ENCODE measurements around the gene CITED2.

CITED2 gene

GRCh38 chr6:139376604-139377218, 2.3 kb upstream of the CITED2 start:
- TF ChIP-seq, protein P1, sequence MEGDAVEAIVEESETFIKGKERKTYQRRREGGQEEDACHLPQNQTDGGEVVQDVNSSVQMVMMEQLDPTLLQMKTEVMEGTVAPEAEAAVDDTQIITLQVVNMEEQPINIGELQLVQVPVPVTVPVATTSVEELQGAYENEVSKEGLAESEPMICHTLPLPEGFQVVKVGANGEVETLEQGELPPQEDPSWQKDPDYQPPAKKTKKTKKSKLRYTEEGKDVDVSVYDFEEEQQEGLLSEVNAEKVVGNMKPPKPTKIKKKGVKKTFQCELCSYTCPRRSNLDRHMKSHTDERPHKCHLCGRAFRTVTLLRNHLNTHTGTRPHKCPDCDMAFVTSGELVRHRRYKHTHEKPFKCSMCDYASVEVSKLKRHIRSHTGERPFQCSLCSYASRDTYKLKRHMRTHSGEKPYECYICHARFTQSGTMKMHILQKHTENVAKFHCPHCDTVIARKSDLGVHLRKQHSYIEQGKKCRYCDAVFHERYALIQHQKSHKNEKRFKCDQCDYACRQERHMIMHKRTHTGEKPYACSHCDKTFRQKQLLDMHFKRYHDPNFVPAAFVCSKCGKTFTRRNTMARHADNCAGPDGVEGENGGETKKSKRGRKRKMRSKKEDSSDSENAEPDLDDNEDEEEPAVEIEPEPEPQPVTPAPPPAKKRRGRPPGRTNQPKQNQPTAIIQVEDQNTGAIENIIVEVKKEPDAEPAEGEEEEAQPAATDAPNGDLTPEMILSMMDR (IDR thresholded peaks at IDR 0.05; ENCODE audit: low read depth, low read length, missing control alignments): no peak
- DNase-seq (ENCODE audit: extremely low read depth, low read depth): no peak
- H3K4me3 ChIP-seq (replicated peaks; ENCODE audit: low read depth, low read length): no peak overlapping the region

DNA sequence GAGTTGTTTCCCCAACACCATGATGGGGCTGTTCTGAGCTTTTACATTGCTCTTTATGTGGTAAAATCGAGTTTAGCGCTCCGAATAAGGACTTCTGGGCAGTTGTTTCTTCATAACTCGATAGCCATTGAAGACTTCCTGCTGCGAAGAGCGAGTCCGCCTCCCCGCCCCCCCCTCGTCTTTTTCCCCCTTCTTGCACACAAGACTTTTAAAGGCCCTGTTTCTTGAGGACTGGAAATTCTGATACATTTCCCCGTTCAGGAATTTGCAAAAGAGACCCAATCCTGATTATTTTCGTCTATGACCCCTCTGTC, 1.5 kb upstream of the CITED2 start:
- TF ChIP-seq, protein P1 (IDR thresholded peaks at IDR 0.05; ENCODE audit: low read depth, low read length, missing control alignments): no peak
- no peak for DNase-seq (ENCODE audit: extremely low read depth, low read depth)
- H3K4me3 ChIP-seq (replicated peaks; ENCODE audit: low read depth, low read length): peak overlapping the region; percentile 66

DNA sequence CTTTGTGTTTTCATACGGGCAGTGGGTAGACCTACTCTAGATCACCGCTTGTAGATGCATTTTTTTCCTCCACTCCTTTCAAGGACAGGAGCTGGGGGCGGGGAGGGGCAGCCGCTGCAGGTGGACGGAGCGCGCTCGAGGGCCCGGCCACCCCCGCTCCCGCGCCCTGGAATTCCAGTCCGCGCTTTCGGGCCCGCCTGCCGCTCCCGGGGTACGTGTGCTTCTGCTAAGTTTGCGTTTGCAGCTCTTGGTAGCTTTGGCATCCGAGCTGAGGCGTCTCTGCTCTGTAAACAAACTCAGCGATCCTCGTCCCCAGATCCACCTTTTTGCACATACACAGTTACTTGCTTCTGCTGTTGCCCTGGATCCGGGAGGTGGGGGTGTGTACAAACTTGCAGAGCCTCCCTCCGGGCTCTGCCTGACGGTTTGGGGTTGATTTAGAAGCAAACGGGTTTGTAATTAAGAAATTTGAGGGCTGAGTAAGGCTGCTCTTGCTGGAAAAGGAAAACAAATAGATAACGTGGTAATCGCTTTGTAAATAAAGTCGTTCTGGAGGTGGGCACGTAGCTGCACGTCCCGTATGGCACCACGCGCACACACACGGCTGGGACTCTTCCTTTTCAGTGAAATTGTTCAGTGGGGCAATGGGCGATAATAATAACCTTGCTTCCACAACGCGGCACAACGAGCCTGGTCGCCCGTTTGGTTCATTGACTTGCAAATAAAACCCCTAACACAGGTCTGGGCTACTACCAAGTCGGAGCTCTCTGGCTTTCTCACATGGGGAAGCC, 973 bp upstream of the CITED2 start:
- peak; percentile 95 for DNase-seq (ENCODE audit: extremely low read depth, low read depth)
- H3K4me3 ChIP-seq (replicated peaks; ENCODE audit: low read depth, low read length): peak overlapping the region; percentile 66
- TF ChIP-seq, protein P1 (IDR thresholded peaks at IDR 0.05; ENCODE audit: low read depth, low read length, missing control alignments): peak; percentile 27

- H3K4me3 ChIP-seq (replicated peaks; ENCODE audit: low read depth, low read length): peak overlapping the region; percentile 66
These were observed 506 bp downstream of the CITED2 start for GRCh38 chr6:139373928-139374356.

GRCh38 chr6:139373154-139373927, 1.1 kb downstream of the CITED2 start:
- no peak for DNase-seq (ENCODE audit: extremely low read depth, low read depth)
- peak overlapping the region; percentile 66 for H3K4me3 ChIP-seq (replicated peaks; ENCODE audit: low read depth, low read length)
- TF ChIP-seq, protein P1 (IDR thresholded peaks at IDR 0.05; ENCODE audit: low read depth, low read length, missing control alignments): no peak

More at GRCh38 chr6:139373928-139374356, 506 bp downstream of the CITED2 start:
- DNase-seq (ENCODE audit: extremely low read depth, low read depth): peak; percentile 38
- TF ChIP-seq, protein P1 (IDR thresholded peaks at IDR 0.05; ENCODE audit: low read depth, low read length, missing control alignments): no peak

- H3K4me3 ChIP-seq (replicated peaks; ENCODE audit: low read depth, low read length): peak overlapping the region; percentile 66
- TF ChIP-seq, protein P1 (IDR thresholded peaks at IDR 0.05; ENCODE audit: low read depth, low read length, missing control alignments): no peak
- no peak for DNase-seq (ENCODE audit: extremely low read depth, low read depth)
These were observed 1.9 kb downstream of the CITED2 start for GRCh38 chr6:139372326-139373153.
